HCT116 (cell line): ENCODE results near the gene USP8. TPM values are rescaled to one million over a fixed set of nuclear protein-coding genes. Genes with fewer than 3 reads are reported as not detected.
A peak's percentile ranks its signal among the peaks of the same experiment; 100 is the strongest.
"Not testable (repeated sequence)": the region's sequence is repeated elsewhere in the genome, so short reads cannot be mapped to it uniquely, and the experiment has no call there.

Source experiments
- ATAC-seq: fragments of 200-7000 bp; cut with Tn5 transposase; 2 replicates; pipeline ENCODE4 v1.9.1; 2020; ENCODE audit warnings: mild to moderate bottlenecking, moderate library complexity
- BruUV-seq: library from RNA; stranded (reverse); fragments of 400-500 nt; replicated peaks from 2 replicates; lab custom pipeline; 2021; lab: Mats Ljungman, UMichigan
- CTCF ChIA-PET: fragments of 300-600 bp; sonication (Branson Sonifier 250); formaldehyde crosslinking; loops from one replicate; lab custom pipeline; 2021; ENCODE audit warnings: antibody characterized with exemption; lab: Charles Lee
- POLR2A ChIA-PET: fragments of 300-600, 350-600 bp; sonication (Branson Sonifier 250); formaldehyde crosslinking; loops from one replicate; lab custom pipeline; 2021; ENCODE audit warnings: antibody characterized with exemption; lab: Charles Lee
- RAD21 ChIA-PET, 2 experiments: fragments of 300-600 bp; sonication (Branson Sonifier 250); formaldehyde crosslinking; loops; one replicate each; lab custom pipeline; 2023; ENCODE audit warnings: low total read pairs in 2 of 2; ENCODE audit not compliant: uncharacterized antibody in 2 of 2, unreplicated experiment in 2 of 2, low non-redundant PET in 1 of 2; lab: Charles Lee
- DNase-seq: peaks from one replicate; pipeline ENCODE4 v3.0.0-alpha.2; 2010; ENCODE audit warnings: low read depth, low spot score
- H2AFZ ChIP-seq: fragments of 200-600 bp; shearing (Covaris generic), sonication (generic); 2 replicates; pipeline ENCODE4 v1.6.1; 2017; ENCODE audit warnings: low read depth, mixed run types, mixed read lengths, antibody characterized with exemption, low read length; ENCODE audit not compliant: poor library complexity, severe bottlenecking
- H3K27ac ChIP-seq: 2 replicates; pipeline ENCODE4 v1.5.1; 2012; ENCODE audit warnings: low read depth, low read length
- H3K27me3 ChIP-seq: fragments of 200-600 bp; sonication (generic); 2 replicates; pipeline ENCODE4 v1.6.1; 2016; ENCODE audit warnings: mixed run types, low read length, mixed read lengths; ENCODE audit not compliant: insufficient read depth
- H3K36me3 ChIP-seq, 2 experiments: fragments of 200-500 bp in 1 of 2; fragments of 200-600 bp in 1 of 2; sonication (Bioruptor generic) in 1 of 2; sonication (generic) in 1 of 2; 2 replicates each; pipeline versions ENCODE4 v1.5.1 to v1.6.1; 2014 to 2016; ENCODE audit warnings: low read length in 2 of 2, inconsistent platforms in 1 of 2, mixed read lengths in 1 of 2, mixed run types in 1 of 2; ENCODE audit not compliant: insufficient read depth in 2 of 2, control insufficient read depth in 1 of 2
- H3K4me1 ChIP-seq, 2 experiments: fragments of 200-600 bp in 1 of 2; sonication (generic) in 1 of 2; 2 replicates each; pipeline versions ENCODE4 v1.5.1 to v1.6.1; 2012 to 2017; ENCODE audit warnings: low read length in 2 of 2, inconsistent platforms in 1 of 2, mild to moderate bottlenecking in 1 of 2, mixed read lengths in 1 of 2, mixed run types in 1 of 2, moderate library complexity in 1 of 2; ENCODE audit not compliant: insufficient read depth in 2 of 2, control insufficient read depth in 1 of 2
- H3K4me2 ChIP-seq: fragments of 200-600 bp; sonication (generic); 2 replicates; pipeline ENCODE4 v1.6.1; 2017; ENCODE audit warnings: mixed run types, low read length, mixed read lengths
- H3K4me3 ChIP-seq, 2 experiments: fragments of 200-600 bp in 1 of 2; sonication (generic) in 1 of 2; replicated peaks in 1 of 2; 2 replicates each; pipeline ENCODE4 v1.5.1; 2011 to 2016; ENCODE audit warnings: low read length in 2 of 2, control low read depth in 1 of 2, low read depth in 1 of 2, mild to moderate bottlenecking in 1 of 2, mixed read lengths in 1 of 2, mixed run types in 1 of 2
- H3K79me2 ChIP-seq: fragments of 200-600 bp; sonication (generic); 2 replicates; pipeline ENCODE4 v1.6.1; 2017; ENCODE audit warnings: mild to moderate bottlenecking, mixed run types, low read length, moderate library complexity, mixed read lengths; ENCODE audit not compliant: insufficient read depth
- H3K9ac ChIP-seq: fragments of 200-600 bp; sonication (generic); 2 replicates; pipeline ENCODE4 v1.6.1; 2016; ENCODE audit warnings: low read length, mixed read lengths
- H3K9me2 ChIP-seq: fragments of 200-600 bp; sonication (generic), shearing (Covaris generic); 2 replicates; pipeline ENCODE4 v1.6.1; 2017; ENCODE audit warnings: mixed run types, mild to moderate bottlenecking, moderate library complexity; ENCODE audit not compliant: insufficient read depth
- H3K9me3 ChIP-seq, 2 experiments: fragments of 200-500 bp in 1 of 2; fragments of 200-600 bp in 1 of 2; sonication (Bioruptor generic) in 1 of 2; sonication (generic) in 1 of 2; 2 replicates each; pipeline ENCODE4 v1.6.1; 2014 to 2017; ENCODE audit warnings: low read length in 2 of 2, mixed read lengths in 2 of 2, inconsistent platforms in 1 of 2, low read depth in 1 of 2, mild to moderate bottlenecking in 1 of 2, mixed run types in 1 of 2, moderate library complexity in 1 of 2; ENCODE audit not compliant: control insufficient read depth in 1 of 2, insufficient read depth in 1 of 2
- H4K20me1 ChIP-seq: fragments of 200-600 bp; sonication (generic), shearing (Covaris generic); 2 replicates; pipeline ENCODE4 v1.6.1; 2017; ENCODE audit warnings: mixed run types, mild to moderate bottlenecking, moderate library complexity; ENCODE audit not compliant: insufficient read depth
- ATF3 ChIP-seq: IDR thresholded peaks from 2 replicates; pipeline ENCODE4 v1.6.1; 2012
- JUND ChIP-seq: IDR thresholded peaks from 2 replicates; pipeline ENCODE4 v1.6.1; 2012
- REST ChIP-seq: IDR thresholded peaks from 2 replicates; pipeline ENCODE4 v1.6.1; 2012; ENCODE audit warnings: low read depth
- TCF7L2 ChIP-seq: IDR thresholded peaks from 2 replicates; pipeline ENCODE4 v1.7.0; 2011; ENCODE audit warnings: borderline replicate concordance, inconsistent platforms; ENCODE audit not compliant: insufficient read depth, insufficient read length; ENCODE audit errors: extremely low read depth
- ZFX ChIP-seq: fragments of 450-650 bp; IDR thresholded peaks from 2 replicates; pipeline ENCODE4 v1.6.1; 2017
- intact Hi-C: fragments of 100-400 bp; cut with micrococcal nuclease; formaldehyde crosslinking; loops from 2 replicates; pipeline ENCODE4 v1.10.0; 2022
- total RNA-seq: library from RNA; stranded (reverse); gene quantifications from one replicate; pipeline ENCODE4 v1.2.1, GENCODE V29; 2021; ENCODE audit not compliant: unreplicated experiment

USP8 gene
- total RNA-seq, 1 experiment from 2014 or later = 67.9 TPM

GRCh38 chr15:50425678-50426246, 1.6 kb downstream of the USP8 start:
- H3K27me3 ChIP-seq, CTCF ChIA-PET, intact Hi-C loops, BruUV-seq, H3K27ac ChIP-seq, DNase-seq, ATAC-seq, H2AFZ ChIP-seq, H3K36me3 ChIP-seq, POLR2A ChIA-PET, H3K9me3 ChIP-seq, H4K20me1 ChIP-seq, RAD21 ChIA-PET, H3K9me2 ChIP-seq: not testable (repeated sequence)
- Histone ChIP-seq H3K9ac (peak overlapping the region; percentile 77), H3K79me2 (peaks cover 65% of the 10 kb centered on the region), H3K4me1 (peaks cover 7 to 14% of the 10 kb centered on the region in 2 experiments), H3K4me2 (peak overlapping the region; percentile 72), H3K4me3 (peak overlapping the region; percentile 62 to 76)

GRCh38 chr15:50426428-50426827, 2.2 kb downstream of the USP8 start:
- Histone ChIP-seq H3K4me2 (no peak overlapping the region), H3K27me3 (no peaks in the 10 kb centered on the region), H3K27ac (no peak overlapping the region), H3K9ac (no peak overlapping the region), H3K4me3 (no peak overlapping the region), H3K36me3 (no peaks in the 10 kb centered on the region; a peak in 2 of 4 replicates), H3K4me1 (peaks cover 7 to 14% of the 10 kb centered on the region in 2 experiments), H2AFZ (no peak overlapping the region), H3K9me2 (no peaks in the 10 kb centered on the region), H3K79me2 (peaks cover 72% of the 10 kb centered on the region), H3K9me3 (no peaks in the 10 kb centered on the region), H4K20me1 (peaks cover 9% of the 10 kb centered on the region; the same call in 1 of the 2 replicates)
- ChIA-PET RAD21 (no interaction called here), CTCF (no interaction called here), POLR2A (no interaction called here)
- no peak for DNase-seq
- BruUV-seq = no TSS peak
- ATAC-seq = no peak
- intact Hi-C loops = no loop called here
- TF ChIP-seq REST (no peak), ATF3 (no peak), ZFX (no peak), TCF7L2 (no peak), JUND (no peak)
